GM18873 (cell line): ENCODE results near the gene DMXL1.
"Not testable (repeated sequence)": the region's sequence is repeated elsewhere in the genome, so short reads cannot be mapped to it uniquely, and the experiment has no call there.

ENCODE experiments used
- ATAC-seq: cut with Tn5 transposase; IDR thresholded peaks from one replicate; pipeline ENCODE4 v1.9.1; 2021; ENCODE audit warnings: mild to moderate bottlenecking, moderate library complexity, moderate number of reproducible peaks; ENCODE audit not compliant: unreplicated experiment, low FRiP score

DMXL1 gene

DNA sequence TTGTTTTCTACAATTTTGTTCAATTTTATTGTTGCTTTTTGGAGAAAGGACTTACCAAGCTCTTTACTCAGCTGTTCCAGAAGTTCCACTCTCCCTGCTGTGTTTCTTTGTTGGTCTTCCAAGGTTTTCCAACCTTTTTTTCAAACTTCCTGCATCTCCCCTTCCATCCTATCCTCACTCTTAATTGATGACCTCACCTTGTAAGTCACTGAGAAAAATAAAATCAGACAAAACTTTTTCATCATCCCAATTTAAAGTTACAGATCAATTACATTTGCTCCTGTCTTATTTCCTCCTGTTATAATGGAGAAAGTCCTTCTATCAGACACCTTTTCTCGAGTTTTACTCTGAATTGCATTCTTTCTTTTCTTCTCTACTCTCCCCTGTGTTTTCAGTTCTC lies 121.1 kb downstream of the DMXL1 start:
- no peak for ATAC-seq

DNA sequence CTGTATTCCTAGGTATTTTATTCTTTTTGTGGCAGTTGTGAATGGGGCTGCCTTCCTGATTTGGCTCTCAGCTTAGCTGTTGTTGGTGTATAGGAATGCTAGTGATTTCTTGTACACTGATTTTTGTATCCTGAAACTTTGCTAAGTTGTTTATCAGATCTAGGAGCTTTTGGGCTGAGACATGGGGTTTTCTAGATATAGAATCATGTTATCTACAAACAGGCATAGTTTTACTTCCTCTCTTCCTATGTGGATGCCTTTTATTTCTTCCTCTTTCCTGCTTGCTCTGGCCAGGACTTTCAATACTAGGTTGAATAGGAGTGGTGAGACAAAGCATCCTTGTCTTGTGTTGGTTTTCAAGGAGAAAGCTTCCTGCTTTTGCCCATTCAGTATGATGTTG lies 129.9 kb downstream of the DMXL1 start:
- ATAC-seq, result no peak

DNA sequence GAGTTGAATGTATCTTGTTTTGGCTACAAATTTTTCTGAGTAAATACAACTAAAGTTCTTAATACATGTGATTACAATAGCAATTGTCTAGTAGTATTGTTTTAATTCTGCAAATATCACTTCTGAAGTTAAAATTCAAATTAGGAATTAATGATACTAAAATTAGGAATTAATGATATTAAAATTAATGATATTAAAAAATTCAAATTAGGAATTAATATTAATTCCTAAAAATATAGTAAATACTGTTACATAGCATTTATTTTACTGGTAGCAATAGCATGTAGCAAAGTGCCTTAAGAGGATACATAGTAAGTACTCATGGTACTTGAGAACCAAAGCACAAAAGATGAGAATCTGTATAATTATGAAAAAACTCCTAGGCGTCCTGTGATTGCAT lies 136.2 kb downstream of the DMXL1 start:
- ATAC-seq, result no peak

DNA sequence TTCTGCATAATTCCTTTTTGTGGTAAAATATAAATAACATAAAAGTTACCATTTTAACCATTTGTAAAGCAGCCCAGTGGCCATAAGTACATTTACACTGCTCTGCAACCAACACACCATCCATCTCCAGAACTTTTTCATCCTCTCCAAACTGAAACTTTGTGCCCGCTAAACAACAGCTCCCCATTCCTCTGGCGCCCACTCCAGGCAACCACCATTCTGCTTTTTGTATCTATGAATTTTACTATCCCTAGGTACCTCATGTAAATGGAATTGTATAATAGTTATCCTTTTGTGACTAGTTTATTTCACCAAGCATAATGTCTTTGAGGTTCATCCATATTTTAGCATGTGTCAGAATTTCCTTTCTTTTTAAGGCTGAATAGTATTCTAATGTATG lies 141.1 kb downstream of the DMXL1 start:
- no peak for ATAC-seq

DNA sequence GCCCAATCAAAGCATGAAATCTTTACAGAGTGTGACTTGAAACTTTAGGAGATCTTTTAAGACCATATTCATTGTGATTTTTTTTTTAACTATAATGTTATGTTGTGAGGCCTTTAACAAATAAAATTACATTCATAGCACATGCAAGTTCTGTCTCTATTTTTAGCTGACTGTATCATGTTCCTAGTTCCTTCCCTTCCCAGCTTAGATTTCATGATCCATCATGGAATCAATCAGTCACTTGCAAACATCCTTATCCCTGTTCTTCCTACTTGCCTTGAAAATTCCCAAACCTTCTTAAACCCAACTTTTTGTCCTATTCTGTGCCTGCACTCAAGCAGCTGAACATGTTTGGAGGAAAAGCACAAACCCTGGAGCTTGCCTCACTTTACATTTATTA lies 141.8 kb downstream of the DMXL1 start:
- no peak for ATAC-seq

GRCh38 chr5:119217183-119217582 lies 146.3 kb downstream of the DMXL1 start:
- ATAC-seq, result no peak

GRCh38 chr5:119218830-119219782 lies 148.2 kb downstream of the DMXL1 start:
- ATAC-seq, result no peak

- no peak for ATAC-seq
These were observed 149.8 kb downstream of the DMXL1 start for GRCh38 chr5:119220576-119221197.

- ATAC-seq, result no peak
These were observed 150.4 kb downstream of the DMXL1 start for GRCh38 chr5:119221330-119221729.

GRCh38 chr5:119229950-119230349 lies 159.1 kb downstream of the DMXL1 start:
- ATAC-seq, result no peak

GRCh38 chr5:119238265-119239118 lies 167.6 kb downstream of the DMXL1 start:
- no peak for ATAC-seq

DNA sequence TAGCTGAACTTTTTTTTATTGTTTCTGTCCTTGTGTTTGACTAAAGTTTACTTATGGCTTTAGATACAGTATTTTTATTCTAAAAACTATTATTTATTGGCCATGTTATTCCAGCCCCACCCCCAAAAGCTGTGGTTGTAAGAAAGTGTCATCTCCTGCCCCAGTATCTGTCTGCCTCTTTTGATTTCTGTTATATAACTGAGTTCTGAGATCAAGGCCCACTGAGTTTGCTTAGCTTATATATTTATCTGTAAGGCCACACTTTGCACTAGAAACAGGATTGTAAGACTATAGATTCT lies 168.2 kb downstream of the DMXL1 start:
- no peak for ATAC-seq

DNA sequence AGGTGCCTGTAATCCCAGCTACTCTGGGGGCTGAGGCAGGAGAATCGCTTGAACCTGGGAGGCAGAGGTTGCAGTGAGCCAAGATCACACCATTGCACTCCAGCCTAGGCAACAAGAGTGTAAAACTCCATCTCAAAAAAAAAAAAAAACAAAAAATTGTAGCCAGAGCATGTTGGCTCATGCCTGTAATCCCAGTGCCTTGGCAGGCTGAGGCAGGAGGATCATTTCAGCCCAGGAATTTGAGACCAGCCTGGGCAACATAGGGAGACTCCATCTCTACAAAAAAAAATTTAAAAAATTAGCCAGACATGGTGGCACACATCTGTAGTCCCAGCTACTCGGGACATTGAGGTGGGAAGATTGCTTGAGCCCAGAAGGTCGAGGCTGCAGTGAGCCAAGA lies 168.9 kb downstream of the DMXL1 start:
- not testable (repeated sequence) for ATAC-seq

- ATAC-seq, result no peak
These were observed 173.0 kb downstream of the DMXL1 start for GRCh38 chr5:119243888-119244287.

DNA sequence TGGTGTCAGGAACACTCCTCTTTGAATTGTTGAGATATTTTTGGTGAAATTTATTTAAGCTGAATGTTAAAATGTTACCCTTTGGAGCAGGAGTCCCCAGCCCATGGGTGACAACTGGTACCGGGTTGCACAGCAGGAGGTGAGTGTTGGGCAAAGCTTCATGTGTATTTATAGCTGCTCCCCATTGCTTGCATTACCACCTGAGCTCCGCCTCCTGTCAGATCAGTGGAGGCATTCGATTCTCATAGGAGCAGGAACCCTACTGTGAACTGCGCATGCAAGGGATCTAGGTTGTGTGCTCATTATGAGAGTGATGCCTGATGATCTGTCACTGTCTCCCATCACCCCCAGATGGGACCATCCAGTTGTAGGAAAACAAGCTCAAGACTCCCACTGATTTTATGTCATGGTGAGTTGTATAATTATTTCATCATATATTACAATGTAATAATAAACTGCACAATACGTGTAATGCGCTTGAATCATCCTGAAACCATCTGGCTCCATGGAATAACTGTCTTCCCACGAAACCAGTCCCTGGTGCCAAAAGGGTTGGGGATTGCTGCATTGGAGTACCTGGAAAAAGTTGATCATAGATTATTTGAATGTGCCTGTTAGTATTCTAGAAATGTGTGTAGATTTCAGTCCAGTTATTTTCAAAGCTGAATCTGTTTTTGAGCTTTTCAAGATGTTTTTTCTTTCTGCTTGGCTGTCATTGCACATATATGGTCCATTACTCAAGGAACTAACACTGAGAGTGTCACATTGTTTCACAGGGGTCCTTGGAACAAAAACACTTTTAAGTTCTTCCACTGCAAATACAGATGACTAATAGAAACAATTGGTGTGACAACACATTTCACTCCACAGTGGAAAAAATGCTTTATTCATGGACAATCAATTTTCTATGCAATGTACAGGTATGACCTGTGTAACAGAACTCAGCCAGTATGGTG lies 180.3 kb downstream of the DMXL1 start:
- ATAC-seq, result no peak

DNA sequence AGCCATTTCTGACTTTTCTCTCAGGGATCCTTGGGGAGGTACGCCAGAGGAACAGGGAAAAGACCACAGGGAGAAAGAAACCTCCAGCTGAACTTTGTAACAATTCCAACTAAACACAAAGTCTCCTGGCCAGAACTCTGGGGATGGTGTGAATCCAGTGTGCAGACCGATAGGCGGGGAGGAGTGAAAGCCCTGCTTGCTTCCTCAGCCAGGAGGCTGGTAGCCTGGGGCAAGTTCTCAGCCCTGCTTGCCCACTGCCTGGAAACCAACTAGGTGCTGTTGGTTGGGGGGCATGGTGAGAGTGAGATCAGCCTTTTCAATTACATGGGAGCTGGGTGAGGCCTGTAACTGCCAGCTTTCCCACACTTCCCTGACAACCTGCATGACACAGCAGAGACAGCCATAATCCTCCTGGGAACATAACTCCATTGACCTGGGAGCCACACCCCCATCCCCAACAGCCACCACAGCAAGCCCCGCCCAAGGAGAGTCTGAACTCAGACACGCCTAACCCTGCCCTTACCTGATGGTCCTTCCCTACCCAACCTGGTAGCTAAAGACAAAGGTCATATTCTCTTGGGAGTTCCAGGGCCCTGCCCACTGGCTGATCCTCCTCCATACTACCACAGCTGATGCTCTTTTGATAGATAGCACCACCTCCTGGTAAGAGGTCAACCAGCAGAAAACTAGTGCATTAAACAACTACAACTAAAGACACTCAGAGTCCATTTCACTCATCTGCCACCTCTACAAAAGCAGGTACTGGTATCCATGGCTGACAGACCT lies 184.9 kb downstream of the DMXL1 start:
- no peak for ATAC-seq

DNA sequence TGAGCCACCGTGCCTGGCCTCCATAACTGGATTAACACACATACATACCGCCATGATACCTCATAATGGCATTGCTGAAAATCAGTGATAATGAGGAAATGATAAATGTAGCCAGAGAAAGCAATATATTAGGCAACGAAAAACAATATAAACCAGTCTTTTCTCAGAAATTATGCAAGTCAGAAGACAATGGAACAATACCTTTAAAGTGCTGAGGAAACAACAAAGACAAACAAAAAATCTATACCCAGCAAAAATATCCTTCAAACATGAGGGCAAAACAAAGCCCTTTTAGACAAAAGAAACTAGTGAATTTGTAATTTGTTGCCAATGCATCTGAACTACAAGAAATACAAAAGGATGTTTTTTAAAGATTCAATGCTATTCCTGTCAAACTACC lies 186.7 kb downstream of the DMXL1 start:
- no peak for ATAC-seq

DNA sequence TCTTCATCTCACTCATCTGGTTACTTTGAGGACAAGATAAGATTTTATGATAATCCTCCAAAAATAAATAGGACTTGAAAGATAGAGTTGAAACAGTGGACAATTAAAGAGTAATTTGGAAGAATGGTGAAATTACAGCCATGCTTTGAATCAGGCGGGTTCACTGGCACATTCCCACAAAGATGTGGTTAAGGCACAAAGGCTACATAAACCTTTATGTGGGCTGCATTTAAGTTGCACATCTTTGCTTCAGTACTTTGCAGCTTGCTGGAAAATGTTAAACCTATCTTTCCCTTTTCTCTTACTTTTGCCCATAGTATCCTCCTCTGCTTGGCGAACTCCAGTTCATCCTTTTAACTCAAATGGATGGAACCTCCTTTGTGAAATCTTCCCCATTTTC lies 192.8 kb downstream of the DMXL1 start:
- ATAC-seq, result no peak

DNA sequence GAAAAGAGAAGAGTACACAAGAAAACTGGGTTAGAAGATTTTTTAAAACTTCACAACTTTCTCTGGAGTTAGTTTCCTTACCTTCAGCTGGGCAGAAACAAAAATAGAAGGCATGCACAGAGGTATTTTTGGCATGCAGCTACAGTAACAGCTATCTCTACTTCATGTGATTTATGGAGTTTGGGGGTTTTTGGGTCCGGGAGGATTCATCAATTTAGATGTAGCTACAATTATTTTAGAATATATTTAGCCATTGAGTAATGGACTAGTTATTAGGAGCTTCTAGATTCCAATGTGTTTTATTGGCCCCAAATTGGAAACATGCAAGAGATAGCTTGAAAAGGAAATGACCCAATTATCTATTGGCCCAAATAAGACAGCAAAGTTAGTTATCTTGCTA lies 193.3 kb downstream of the DMXL1 start:
- ATAC-seq, result no peak
